PC-3 (cell line): ENCODE data around the gene GRIA4.

Experiments
- CTCF ChIP-seq: fragments of 300-600 bp; sonication (generic); conservative IDR thresholded peaks from 2 replicates; pipeline ENCODE4 v1.5.1; 2017; ENCODE audit warnings: antibody characterized with exemption, low read depth, mild to moderate bottlenecking, low read length
- EZH2 ChIP-seq: fragments of 300-600 bp; sonication (generic); IDR thresholded peaks from one replicate; pipeline ENCODE4 v1.6.1; 2017; ENCODE audit warnings: antibody characterized with exemption, mild to moderate bottlenecking, low read length; ENCODE audit not compliant: unreplicated experiment
- EZH2phosphoT487 ChIP-seq: fragments of 300-600 bp; sonication (generic); IDR thresholded peaks from 2 replicates; pipeline ENCODE4 v1.6.1; 2018; ENCODE audit warnings: mild to moderate bottlenecking, antibody characterized with exemption, low read length, borderline replicate concordance

GRCh38 chr11:106021181-106021966 lies 411.5 kb downstream of the GRIA4 start:
- no peak for TF ChIP-seq CTCF
- TF ChIP-seq EZH2, result no peak
- no peak for TF ChIP-seq EZH2phosphoT487
